22Rv1 (cell line): ENCODE results near the gene NFATC1.

Experiments used
- CTCF ChIP-seq: fragments of 450-650 bp; IDR thresholded peaks from 2 replicates; pipeline ENCODE4 v1.5.1; 2017; ENCODE audit warnings: mild to moderate bottlenecking
- ZFX ChIP-seq: fragments of 450-650 bp; IDR thresholded peaks from 2 replicates; pipeline ENCODE4 v1.6.1; 2017; ENCODE audit warnings: antibody characterized with exemption, borderline replicate concordance

- TF ChIP-seq CTCF, result no peak
- TF ChIP-seq ZFX, result no peak
Observed at GRCh38 chr18:79387615-79388014, 8.1 kb upstream of the NFATC1 start.
